KMS-11 (cell line): ENCODE results near the gene AMFR.

Source experiments
- H2AFZ ChIP-seq: fragments of 200-600 bp; sonication (generic); 2 replicates; pipeline ENCODE4 v1.6.1; 2016; ENCODE audit warnings: antibody characterized with exemption, mixed run types, low read depth
- H3K27ac ChIP-seq: fragments of 200-600 bp; sonication (generic); 2 replicates; pipeline ENCODE4 v1.6.1; 2016; ENCODE audit warnings: mild to moderate bottlenecking, mixed run types
- H3K27me3 ChIP-seq: fragments of 200-600 bp; sonication (generic); 2 replicates; pipeline ENCODE4 v1.6.1; 2017; ENCODE audit warnings: mild to moderate bottlenecking, low read depth, mixed run types, moderate library complexity; ENCODE audit not compliant: insufficient read depth
- H3K36me3 ChIP-seq: fragments of 200-600 bp; sonication (generic); 2 replicates; pipeline ENCODE4 v1.6.1; 2017; ENCODE audit warnings: mild to moderate bottlenecking, mixed run types; ENCODE audit not compliant: insufficient read depth
- H3K4me1 ChIP-seq: fragments of 200-600 bp; sonication (generic); 2 replicates; pipeline ENCODE4 v1.6.1; 2016; ENCODE audit warnings: mild to moderate bottlenecking, low read depth, mixed run types; ENCODE audit not compliant: poor library complexity, severe bottlenecking
- H3K4me2 ChIP-seq: fragments of 200-600 bp; sonication (generic); 2 replicates; pipeline ENCODE4 v1.7.0; 2016; ENCODE audit warnings: mild to moderate bottlenecking, mixed run types
- H3K4me3 ChIP-seq: fragments of 200-600 bp; sonication (generic); IDR thresholded peaks from 2 replicates; pipeline ENCODE4 v1.6.1; 2017; ENCODE audit warnings: low read depth, low read length, mixed read lengths; ENCODE audit not compliant: insufficient read depth
- H3K79me2 ChIP-seq: fragments of 200-600 bp; sonication (generic); 2 replicates; pipeline ENCODE4 v1.6.1; 2016; ENCODE audit warnings: low read depth, mixed run types; ENCODE audit not compliant: insufficient read depth
- H3K9ac ChIP-seq: fragments of 200-600 bp; sonication (generic); 2 replicates; pipeline ENCODE4 v1.6.1; 2016; ENCODE audit warnings: mild to moderate bottlenecking, mixed run types
- H4K20me1 ChIP-seq: fragments of 200-600 bp; sonication (generic); 2 replicates; pipeline ENCODE4 v1.6.1; 2016; ENCODE audit warnings: mild to moderate bottlenecking, mixed run types; ENCODE audit not compliant: insufficient read depth
- TF ChIP-seq, protein P1 (sequence below): fragments of 200-600 bp; sonication (generic); conservative IDR thresholded peaks from 2 replicates; pipeline ENCODE4 v1.6.1; 2017; ENCODE audit warnings: low read depth, mild to moderate bottlenecking, antibody characterized with exemption, low read length, moderate library complexity, mixed read lengths

AMFR gene

DNA sequence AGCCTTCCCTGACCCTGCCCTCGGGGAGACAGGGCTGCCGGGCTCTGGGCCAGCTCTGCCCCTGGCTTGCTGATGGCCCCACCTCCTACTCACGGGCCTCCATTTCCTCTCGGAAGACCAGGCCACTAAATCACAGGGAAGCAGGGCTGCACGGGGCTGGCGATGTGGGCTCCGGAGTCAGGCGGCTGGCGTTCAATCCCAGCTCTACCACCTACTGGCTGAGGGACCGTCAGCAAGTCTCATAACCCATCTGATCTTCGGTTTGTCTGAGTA, 113.4 kb downstream of the AMFR start:
- Histone ChIP-seq H3K9ac (no peak overlapping the region), H3K4me1 (no peaks in the 10 kb centered on the region), H3K27me3 (no peaks in the 10 kb centered on the region), H3K4me2 (no peak overlapping the region), H3K27ac (no peak overlapping the region), H4K20me1 (no peaks in the 10 kb centered on the region), H2AFZ (no peak overlapping the region), H3K79me2 (no peaks in the 10 kb centered on the region), H3K4me3 (no peak overlapping the region), H3K36me3 (no peaks in the 10 kb centered on the region)
- TF ChIP-seq, protein P1, sequence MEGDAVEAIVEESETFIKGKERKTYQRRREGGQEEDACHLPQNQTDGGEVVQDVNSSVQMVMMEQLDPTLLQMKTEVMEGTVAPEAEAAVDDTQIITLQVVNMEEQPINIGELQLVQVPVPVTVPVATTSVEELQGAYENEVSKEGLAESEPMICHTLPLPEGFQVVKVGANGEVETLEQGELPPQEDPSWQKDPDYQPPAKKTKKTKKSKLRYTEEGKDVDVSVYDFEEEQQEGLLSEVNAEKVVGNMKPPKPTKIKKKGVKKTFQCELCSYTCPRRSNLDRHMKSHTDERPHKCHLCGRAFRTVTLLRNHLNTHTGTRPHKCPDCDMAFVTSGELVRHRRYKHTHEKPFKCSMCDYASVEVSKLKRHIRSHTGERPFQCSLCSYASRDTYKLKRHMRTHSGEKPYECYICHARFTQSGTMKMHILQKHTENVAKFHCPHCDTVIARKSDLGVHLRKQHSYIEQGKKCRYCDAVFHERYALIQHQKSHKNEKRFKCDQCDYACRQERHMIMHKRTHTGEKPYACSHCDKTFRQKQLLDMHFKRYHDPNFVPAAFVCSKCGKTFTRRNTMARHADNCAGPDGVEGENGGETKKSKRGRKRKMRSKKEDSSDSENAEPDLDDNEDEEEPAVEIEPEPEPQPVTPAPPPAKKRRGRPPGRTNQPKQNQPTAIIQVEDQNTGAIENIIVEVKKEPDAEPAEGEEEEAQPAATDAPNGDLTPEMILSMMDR, result no peak
